Tibial nerve (tissue), 4 donors: Measurements from ENCODE around the gene SLIT1.

ENCODE experiments used
- EP300 ChIP-seq, 2 donors: sonication (generic); formaldehyde crosslinking; IDR thresholded peaks; one replicate each; pipeline ENCODE4 v1.6.1; 2017; ENCODE audit warnings: antibody characterized with exemption in 2 of 2, mild to moderate bottlenecking in 1 of 2
- POLR2A ChIP-seq, 2 donors: fragments of 450-650 bp; IDR thresholded peaks; one replicate each; pipeline ENCODE4 v1.6.1; 2017; ENCODE audit warnings: antibody characterized with exemption in 2 of 2, mild to moderate bottlenecking in 2 of 2, moderate library complexity in 2 of 2
- TF ChIP-seq, protein P1 (sequence below), 5 experiments: fragments of 200-600 bp in 3 of 5; fragments of 450-650 bp in 2 of 5; sonication (generic) in 3 of 5; IDR thresholded peaks; one replicate each; pipeline ENCODE4 v1.5.1; 2016 to 2019; ENCODE audit warnings: antibody characterized with exemption in 5 of 5, mild to moderate bottlenecking in 3 of 5, moderate library complexity in 2 of 5

DNA sequence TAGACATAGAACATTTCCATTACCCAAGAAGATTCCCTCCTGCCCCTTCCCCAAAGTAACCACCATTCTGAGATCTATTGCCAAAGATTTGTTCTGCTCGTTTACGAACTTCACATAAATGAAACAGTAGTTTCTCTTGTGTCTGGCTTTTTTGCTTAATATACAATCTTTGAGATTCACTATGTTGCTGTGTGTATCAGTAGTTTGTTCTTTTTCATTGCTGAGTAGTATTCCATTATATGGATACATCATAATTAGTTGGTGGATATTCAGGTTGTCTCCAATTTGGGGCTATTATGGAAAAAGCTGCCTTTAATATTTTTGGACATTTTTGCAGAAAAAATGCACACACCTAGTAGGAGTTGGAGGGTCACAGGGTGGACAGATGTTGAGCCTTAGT, 124.3 kb downstream of the SLIT1 start:
- TF ChIP-seq EP300 (IDR thresholded peaks at IDR 0.05), result no peak
- TF ChIP-seq, protein P1, sequence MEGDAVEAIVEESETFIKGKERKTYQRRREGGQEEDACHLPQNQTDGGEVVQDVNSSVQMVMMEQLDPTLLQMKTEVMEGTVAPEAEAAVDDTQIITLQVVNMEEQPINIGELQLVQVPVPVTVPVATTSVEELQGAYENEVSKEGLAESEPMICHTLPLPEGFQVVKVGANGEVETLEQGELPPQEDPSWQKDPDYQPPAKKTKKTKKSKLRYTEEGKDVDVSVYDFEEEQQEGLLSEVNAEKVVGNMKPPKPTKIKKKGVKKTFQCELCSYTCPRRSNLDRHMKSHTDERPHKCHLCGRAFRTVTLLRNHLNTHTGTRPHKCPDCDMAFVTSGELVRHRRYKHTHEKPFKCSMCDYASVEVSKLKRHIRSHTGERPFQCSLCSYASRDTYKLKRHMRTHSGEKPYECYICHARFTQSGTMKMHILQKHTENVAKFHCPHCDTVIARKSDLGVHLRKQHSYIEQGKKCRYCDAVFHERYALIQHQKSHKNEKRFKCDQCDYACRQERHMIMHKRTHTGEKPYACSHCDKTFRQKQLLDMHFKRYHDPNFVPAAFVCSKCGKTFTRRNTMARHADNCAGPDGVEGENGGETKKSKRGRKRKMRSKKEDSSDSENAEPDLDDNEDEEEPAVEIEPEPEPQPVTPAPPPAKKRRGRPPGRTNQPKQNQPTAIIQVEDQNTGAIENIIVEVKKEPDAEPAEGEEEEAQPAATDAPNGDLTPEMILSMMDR (IDR thresholded peaks at IDR 0.05), result no peak
- no peak for TF ChIP-seq POLR2A (IDR thresholded peaks at IDR 0.05)
